ENCODE measurements around the gene CFAP92.
A peak's percentile ranks its signal among the peaks of the same experiment; 100 is the strongest.

CFAP92 gene

GRCh38 chr3:128906804-128907525 is 86.9 kb downstream of the CFAP92 start:
- no peak overlapping the region for H3K4me3 ChIP-seq
- H3K4me2 ChIP-seq = no peak overlapping the region
- no peaks in the 10 kb centered on the region; a peak in 1 of 20 replicates for H3K4me1 ChIP-seq
- H3K27ac ChIP-seq = no peak overlapping the region
- no peaks in the 10 kb centered on the region for H3K9me3 ChIP-seq (replicated peaks in 1 of 11)
- no peaks in the 10 kb centered on the region for H3K27me3 ChIP-seq
- peaks cover 100% of the 10 kb centered on the region in 11 experiments for H3K36me3 ChIP-seq
- TF ChIP-seq Cebpa-rat (IDR thresholded peaks at IDR 0.05) = no peak
- peaks cover 0 to 73% (median 5%) of the 10 kb centered on the region in 11 experiments; a peak in 8 of 22 replicates for H4K20me1 ChIP-seq
- H3K9ac ChIP-seq = no peak overlapping the region

GRCh38 chr3:128906031-128906803 is 87.7 kb downstream of the CFAP92 start:
- no peaks in the 10 kb centered on the region; a peak in 1 of 20 replicates for H3K4me1 ChIP-seq
- H3K27me3 ChIP-seq = no peaks in the 10 kb centered on the region
- no peak overlapping the region for H3K4me3 ChIP-seq
- peaks cover 0 to 73% (median 5%) of the 10 kb centered on the region in 11 experiments; a peak in 8 of 22 replicates for H4K20me1 ChIP-seq
- H3K36me3 ChIP-seq = peaks cover 100% of the 10 kb centered on the region in 11 experiments
- H3K9ac ChIP-seq = no peak overlapping the region
- H3K27ac ChIP-seq = no peak overlapping the region
- H3K4me2 ChIP-seq = no peak overlapping the region
- no peak for TF ChIP-seq Cebpa-rat (IDR thresholded peaks at IDR 0.05)
- no peaks in the 10 kb centered on the region for H3K9me3 ChIP-seq (replicated peaks in 1 of 11)

- TF ChIP-seq Cebpa-rat (IDR thresholded peaks at IDR 0.05) = no peak
- no peaks in the 10 kb centered on the region for H3K27me3 ChIP-seq
- H3K9ac ChIP-seq = 0 out of 22 replicates have a peak overlapping the region, but pooled peaks of 1 of the 11 experiments have one; percentile 3
- no peak overlapping the region for H3K4me3 ChIP-seq
- no peak overlapping the region for H3K4me2 ChIP-seq
- H3K4me1 ChIP-seq = no peaks in the 10 kb centered on the region; a peak in 1 of 20 replicates
- H3K27ac ChIP-seq = no peak overlapping the region
- peaks cover 0 to 56% (median 0%) of the 10 kb centered on the region in 11 experiments; a peak in 7 of 22 replicates for H4K20me1 ChIP-seq
- H3K9me3 ChIP-seq (replicated peaks in 1 of 11) = no peaks in the 10 kb centered on the region
- H3K36me3 ChIP-seq = peaks cover 98 to 100% (median 100%) of the 10 kb centered on the region in 11 experiments
Observed at GRCh38 chr3:128903501-128903900, 90.4 kb downstream of the CFAP92 start.

- no peaks in the 10 kb centered on the region for H3K27me3 ChIP-seq
- no peak overlapping the region for H3K4me2 ChIP-seq
- peaks cover 98 to 100% (median 100%) of the 10 kb centered on the region in 11 experiments for H3K36me3 ChIP-seq
- H4K20me1 ChIP-seq = peaks cover 0 to 45% (median 0%) of the 10 kb centered on the region in 11 experiments; a peak in 7 of 22 replicates
- no peak overlapping the region for H3K9ac ChIP-seq
- no peak for TF ChIP-seq Cebpa-rat (IDR thresholded peaks at IDR 0.05)
- no peaks in the 10 kb centered on the region; a peak in 1 of 20 replicates for H3K4me1 ChIP-seq
- no peaks in the 10 kb centered on the region for H3K9me3 ChIP-seq (replicated peaks in 1 of 11)
- H3K4me3 ChIP-seq = no peak overlapping the region
- no peak overlapping the region for H3K27ac ChIP-seq
Observed at GRCh38 chr3:128902426-128902825, 91.5 kb downstream of the CFAP92 start.

- H3K4me2 ChIP-seq = no peak overlapping the region
- peak overlapping the region in 1 of 11 experiments; percentile 16; a peak in 1 of 22 replicates for H3K27ac ChIP-seq
Observed at GRCh38 chr3:128895843-128896697, 97.8 kb downstream of the CFAP92 start.

DNA sequence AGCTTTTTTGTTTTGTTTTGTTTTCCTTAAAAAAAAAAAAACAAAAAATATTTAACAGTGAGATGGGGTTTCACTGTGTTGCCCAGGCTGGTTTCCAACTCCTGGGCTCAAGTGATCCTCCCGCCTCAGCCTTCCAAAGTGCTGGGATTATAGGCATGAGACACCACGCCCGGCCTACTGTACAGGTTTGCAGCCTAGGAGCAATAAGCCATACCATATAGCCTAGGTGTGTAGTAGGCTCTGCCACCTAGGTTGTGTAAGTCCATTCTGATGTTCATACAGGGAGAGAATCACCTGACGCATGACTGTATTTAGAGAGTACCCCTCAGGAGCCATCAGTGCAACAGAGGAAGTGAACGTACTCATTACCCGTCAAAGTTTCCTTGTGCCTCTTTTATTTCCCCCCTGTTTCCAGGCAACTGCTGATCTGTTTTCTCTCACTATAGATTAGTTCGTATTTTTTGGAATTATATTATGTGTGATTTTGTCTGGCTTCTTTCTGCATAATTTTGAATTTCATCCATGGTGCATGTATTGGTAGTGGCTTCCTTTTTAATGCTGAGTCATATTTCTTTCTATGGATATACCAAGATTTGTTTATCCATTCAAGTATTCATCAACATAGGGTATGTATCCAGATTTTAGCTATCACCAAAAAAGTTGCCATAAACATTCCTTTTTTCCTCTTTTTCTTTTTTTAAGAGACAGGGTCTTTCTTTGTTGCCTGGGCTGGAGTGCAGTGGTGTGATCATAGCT is 104.6 kb downstream of the CFAP92 start:
- Histone ChIP-seq H3K27ac (peak overlapping the region in 2 of 11 experiments; percentile 18 to 27; a peak in 1 of 22 replicates), H3K36me3 (peaks cover 67 to 97% (median 90%) of the 10 kb centered on the region in 11 experiments), H3K27me3 (no peaks in the 10 kb centered on the region), H3K4me1 (0 out of 20 replicates have a peak, but pooled peaks cover 0 to 6% (median 0%) of the 10 kb centered on the region in 10 experiments), H4K20me1 (peaks cover 0 to 36% (median 12%) of the 10 kb centered on the region in 11 experiments; a peak in 11 of 22 replicates), H3K4me2 (no peak overlapping the region), H3K9ac (no peak overlapping the region), H3K9me3 (replicated peaks in 1 of 11) (no peaks in the 10 kb centered on the region), H3K4me3 (no peak overlapping the region)
- no peak for TF ChIP-seq Cebpa-rat (IDR thresholded peaks at IDR 0.05)

More at GRCh38 chr3:128895843-128896697, 97.8 kb downstream of the CFAP92 start:
- Histone ChIP-seq H3K4me1 (no peaks in the 10 kb centered on the region), H3K9ac (no peak overlapping the region), H3K27me3 (no peaks in the 10 kb centered on the region), H3K9me3 (replicated peaks in 1 of 11) (no peaks in the 10 kb centered on the region), H3K4me3 (no peak overlapping the region), H3K36me3 (peaks cover 85 to 100% (median 98%) of the 10 kb centered on the region in 11 experiments), H4K20me1 (peaks cover 0 to 12% (median 3%) of the 10 kb centered on the region in 11 experiments; a peak in 5 of 22 replicates)
- TF ChIP-seq Cebpa-rat (IDR thresholded peaks at IDR 0.05) = no peak

DNA sequence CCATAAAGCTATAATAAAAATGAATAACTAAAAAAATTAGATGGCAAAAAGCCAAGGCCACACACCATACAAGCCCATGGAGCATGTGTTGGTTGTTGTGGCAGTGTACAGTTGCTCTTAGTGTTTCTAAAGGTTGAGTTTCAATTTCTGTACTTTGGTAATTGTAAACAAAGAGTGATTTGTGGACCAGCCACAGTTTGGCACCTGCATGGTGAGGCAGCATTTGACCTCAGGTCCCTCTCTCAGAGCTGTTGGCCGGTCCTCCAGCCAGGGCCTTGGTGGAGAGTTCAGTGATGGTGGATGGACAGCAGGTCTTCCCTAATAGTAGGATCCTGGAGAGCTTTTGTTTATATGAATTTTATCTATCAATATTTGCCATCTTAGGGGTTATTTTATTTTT is 108.9 kb downstream of the CFAP92 start:
- Histone ChIP-seq H3K4me3 (no peak overlapping the region), H3K9me3 (replicated peaks in 1 of 11) (no peaks in the 10 kb centered on the region), H3K27ac (no peak overlapping the region), H4K20me1 (peaks cover 0 to 44% (median 24%) of the 10 kb centered on the region in 11 experiments; a peak in 14 of 22 replicates), H3K4me1 (peaks cover 24 to 40% (median 27%) of the 10 kb centered on the region in 10 experiments), H3K4me2 (no peak overlapping the region), H3K36me3 (peaks cover 67 to 94% (median 86%) of the 10 kb centered on the region in 11 experiments), H3K27me3 (no peaks in the 10 kb centered on the region), H3K9ac (no peak overlapping the region)
- TF ChIP-seq Cebpa-rat (IDR thresholded peaks at IDR 0.05) = no peak

DNA sequence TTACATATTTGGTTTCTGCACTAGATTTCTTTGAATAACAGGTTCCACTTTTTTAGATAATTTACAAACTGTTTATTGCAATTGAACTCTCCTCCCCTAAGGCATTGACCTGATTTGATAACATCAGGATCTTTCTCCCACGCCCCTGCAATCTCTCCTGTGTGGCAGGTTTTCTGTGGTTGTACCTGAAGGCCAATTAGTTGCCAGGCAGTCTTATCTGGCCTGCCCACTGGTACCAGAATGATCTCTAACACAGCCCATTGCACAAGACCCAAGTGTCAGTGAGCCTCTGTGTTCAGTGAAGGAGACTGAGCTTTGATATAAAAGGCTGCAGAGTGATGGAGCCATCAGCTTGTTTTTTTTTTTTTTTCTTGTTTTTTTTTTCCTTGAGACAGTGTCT is 111.2 kb downstream of the CFAP92 start:
- Histone ChIP-seq H4K20me1 (peaks cover 0 to 40% (median 18%) of the 10 kb centered on the region in 11 experiments; a peak in 13 of 22 replicates), H3K9me3 (replicated peaks in 1 of 11) (no peaks in the 10 kb centered on the region), H3K4me2 (peak overlapping the region in 1 of 11 experiments; percentile 96; a peak in 3 of 22 replicates), H3K4me1 (peaks cover 33 to 49% (median 37%) of the 10 kb centered on the region in 10 experiments), H3K27me3 (no peaks in the 10 kb centered on the region), H3K9ac (peak overlapping the region in 3 of 11 experiments; percentile 9 to 29 (median 19); a peak in 4 of 22 replicates), H3K27ac (no peak overlapping the region), H3K4me3 (no peak overlapping the region), H3K36me3 (peaks cover 48 to 73% (median 66%) of the 10 kb centered on the region in 11 experiments)
- TF ChIP-seq Cebpa-rat (IDR thresholded peaks at IDR 0.05) = no peak
